ENCODE measurements around the gene RNASEH1. TPM values are rescaled to one million over a fixed set of nuclear protein-coding genes. Genes with fewer than 3 reads are reported as not detected.

Gene RNASEH1
- total and polyA plus RNA-seq, 10 of the 15 experiments (the other 5 are each of a cell fraction or from before 2014, with no cell fraction given): 18.2 to 68.5 (median 28.2) TPM

DNA sequence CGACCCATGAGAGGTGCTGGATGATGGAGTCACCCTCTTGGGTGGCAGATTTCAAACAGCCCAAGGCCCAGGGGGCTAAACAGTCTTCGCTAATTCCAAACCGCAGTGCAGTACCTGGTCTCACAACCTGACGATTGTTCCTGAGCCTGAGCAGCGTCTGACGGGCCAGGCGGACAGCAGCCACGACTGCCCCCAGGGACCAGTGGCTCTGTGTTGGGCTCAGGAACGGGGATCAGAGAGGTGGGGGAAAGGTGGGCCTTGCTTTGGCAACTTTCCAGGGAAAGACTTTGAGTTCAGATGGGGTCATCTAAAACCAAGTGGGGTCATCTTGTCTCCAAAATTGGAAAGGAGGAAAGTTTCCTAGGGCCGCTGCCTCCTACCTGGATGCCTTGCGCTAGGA, 37.3 kb upstream of the RNASEH1 start:
- Histone ChIP-seq H3K27me3 (replicated peaks in 1 of 2; ENCODE audit: control insufficient read depth in 2 of 2, insufficient read depth in 2 of 2, low read length in 1 of 2) (no peaks in the 10 kb centered on the region), H3K4me2 (ENCODE audit: control insufficient read depth, insufficient read depth) (no peak overlapping the region), H4K20me1 (ENCODE audit: control insufficient read depth, insufficient read depth) (no peaks in the 10 kb centered on the region; the same call in 1 of the 2 replicates), H3K4me3 (no peak overlapping the region), H3K79me2 (ENCODE audit: control insufficient read depth, insufficient read depth, low read length) (no peaks in the 10 kb centered on the region), H3K27ac (ENCODE audit: control insufficient read depth, insufficient read depth) (no peak overlapping the region), H2AFZ (ENCODE audit: control insufficient read depth, low read depth, low read length) (no peak overlapping the region), H3K9me3 (replicated peaks; ENCODE audit: control insufficient read depth, insufficient read depth, low read length) (no peaks in the 10 kb centered on the region), H3K9ac (ENCODE audit: control insufficient read depth, insufficient read depth, low read length) (no peak overlapping the region), H3K4me1 (ENCODE audit: control insufficient read depth, insufficient read depth, low read length) (peaks cover 22% of the 10 kb centered on the region), H3K36me3 (ENCODE audit: control insufficient read depth in 2 of 2, insufficient read depth in 2 of 2, low read length in 1 of 2) (peaks cover 0 to 4% of the 10 kb centered on the region in 2 experiments; a peak in 2 of 4 replicates)
- DNase-seq (ENCODE audit: low read depth, low spot score) (no peak), ATAC-seq (no peak), FAIRE-seq (no peak)
- TF ChIP-seq PAX8 (IDR thresholded peaks at IDR 0.05) (no peak), RAD51 (IDR thresholded peaks at IDR 0.05) (no peak), NFYA (IDR thresholded peaks at IDR 0.05; ENCODE audit: borderline replicate concordance, low read depth, low read length) (no peak), TCF7 (IDR thresholded peaks at IDR 0.05; ENCODE audit: borderline replicate concordance) (no peak)
- TF ChIP-seq, protein P1, sequence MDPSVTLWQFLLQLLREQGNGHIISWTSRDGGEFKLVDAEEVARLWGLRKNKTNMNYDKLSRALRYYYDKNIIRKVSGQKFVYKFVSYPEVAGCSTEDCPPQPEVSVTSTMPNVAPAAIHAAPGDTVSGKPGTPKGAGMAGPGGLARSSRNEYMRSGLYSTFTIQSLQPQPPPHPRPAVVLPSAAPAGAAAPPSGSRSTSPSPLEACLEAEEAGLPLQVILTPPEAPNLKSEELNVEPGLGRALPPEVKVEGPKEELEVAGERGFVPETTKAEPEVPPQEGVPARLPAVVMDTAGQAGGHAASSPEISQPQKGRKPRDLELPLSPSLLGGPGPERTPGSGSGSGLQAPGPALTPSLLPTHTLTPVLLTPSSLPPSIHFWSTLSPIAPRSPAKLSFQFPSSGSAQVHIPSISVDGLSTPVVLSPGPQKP (IDR thresholded peaks at IDR 0.05; ENCODE audit: low read depth, low read length): no peak
- CTCF ChIA-PET: no interaction called here
- no TSS peak for BruUV-seq (replicated peaks)
- SMC1A ChIA-PET (ENCODE audit: uncharacterized antibody, unreplicated experiment): interaction anchor here (0.8 kb wide), 1 partner anchor 11 kb away, joined by 3 read pairs; no protein-coding TSS in a partner anchor
- in situ Hi-C loops (cut with MboI) (no loop called here), intact Hi-C loops (cut with micrococcal nuclease; ENCODE audit: unreplicated experiment) (no loop called here)
- POLR2A ChIA-PET: interaction anchor here (0.9 to 1.1 kb wide), 3 partner anchors 8 to 37 kb away, joined by 3 to 5 read pairs (median 5); partner anchors contain the start of gene RNASEH1
- WGBS (ENCODE audit: insufficient coverage, insufficient replicate concordance, low lambda C conversion rate, missing lambda C conversion rate): 95% methylated on average over 11 of the region's 11 CpGs
- RAD21 ChIA-PET (ENCODE audit: unreplicated experiment): interaction anchor here (0.6 to 1.8 kb wide), 4 partner anchors 8 to 52 kb away, joined by 3 to 11 read pairs (median 3); no protein-coding TSS in a partner anchor
